Measurements from ENCODE around the gene CTNNA1. TPM values are rescaled to one million over a fixed set of nuclear protein-coding genes. Genes with fewer than 3 reads are reported as not detected.
"Not testable (repeated sequence)": the region's sequence is repeated elsewhere in the genome, so short reads cannot be mapped to it uniquely, and the experiment has no call there.

The CTNNA1 gene
- total RNA-seq, 1 donor from 2014 or later: 397 TPM

DNA sequence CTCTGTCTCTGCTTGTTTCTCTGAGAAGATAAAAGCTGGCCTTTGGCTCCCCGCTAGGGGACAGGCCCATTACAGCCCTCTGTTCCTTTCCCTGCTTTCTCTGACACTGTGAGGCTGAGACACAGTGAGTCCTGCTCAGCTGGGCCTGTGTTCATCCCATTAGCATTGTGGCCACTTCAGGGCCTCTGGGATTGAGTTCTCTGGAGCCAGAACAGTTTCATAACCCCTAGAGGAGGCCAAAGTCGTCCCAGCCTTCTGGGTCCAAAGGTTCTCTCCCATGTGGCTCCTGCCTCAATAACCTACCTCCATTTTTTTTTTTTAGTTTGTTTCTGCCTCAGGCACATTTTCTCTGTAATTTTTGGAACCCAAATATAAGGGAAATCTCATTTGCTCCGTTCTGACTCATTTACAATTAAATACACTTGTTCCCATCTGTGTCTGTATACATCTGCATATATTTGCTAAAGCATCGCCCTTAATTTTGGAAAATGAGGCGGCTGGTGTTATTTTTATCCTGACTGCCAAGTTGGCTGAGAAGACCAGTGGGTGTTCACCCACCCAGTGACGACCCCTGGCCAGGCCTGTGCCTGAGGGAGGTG lies 27.3 kb upstream of the CTNNA1 start:
- TF ChIP-seq CTCF (IDR thresholded peaks at IDR 0.05; ENCODE audit: insufficient read depth, low read length, poor library complexity, severe bottlenecking): no peak
- Histone ChIP-seq H3K4me3 (ENCODE audit: low read depth, low read length) (no peak overlapping the region), H3K27me3 (ENCODE audit: control insufficient read depth, insufficient read depth, low read length) (no peaks in the 10 kb centered on the region), H3K36me3 (ENCODE audit: control insufficient read depth, insufficient read depth, low read length) (no peaks in the 10 kb centered on the region)
- DNase-seq (ENCODE audit: low read depth): no peak

DNA sequence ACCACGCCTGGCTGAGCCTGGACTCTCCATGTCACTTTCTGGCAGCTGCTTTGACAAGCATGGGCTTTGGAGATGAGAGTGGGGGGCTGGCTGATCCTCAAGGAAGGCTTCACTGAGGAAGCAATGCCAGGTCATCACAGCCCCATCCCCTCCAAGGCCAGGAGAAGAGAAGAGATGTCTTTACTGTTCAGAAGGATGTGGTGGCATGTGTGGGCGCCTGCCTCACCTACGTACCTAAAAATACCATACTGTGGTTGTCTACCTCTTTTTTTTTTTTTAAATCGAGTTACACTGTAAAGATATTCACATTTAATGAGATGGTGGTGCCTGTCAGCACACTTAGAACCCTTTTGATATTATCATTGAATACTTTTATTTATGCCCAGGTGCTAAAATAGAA lies 26.4 kb upstream of the CTNNA1 start:
- Histone ChIP-seq H3K36me3 (ENCODE audit: control insufficient read depth, insufficient read depth, low read length) (no peaks in the 10 kb centered on the region), H3K4me3 (ENCODE audit: low read depth, low read length) (no peak overlapping the region), H3K27me3 (ENCODE audit: control insufficient read depth, insufficient read depth, low read length) (no peaks in the 10 kb centered on the region)
- DNase-seq (ENCODE audit: low read depth): no peak
- TF ChIP-seq CTCF (IDR thresholded peaks at IDR 0.05; ENCODE audit: insufficient read depth, low read length, poor library complexity, severe bottlenecking): no peak

DNA sequence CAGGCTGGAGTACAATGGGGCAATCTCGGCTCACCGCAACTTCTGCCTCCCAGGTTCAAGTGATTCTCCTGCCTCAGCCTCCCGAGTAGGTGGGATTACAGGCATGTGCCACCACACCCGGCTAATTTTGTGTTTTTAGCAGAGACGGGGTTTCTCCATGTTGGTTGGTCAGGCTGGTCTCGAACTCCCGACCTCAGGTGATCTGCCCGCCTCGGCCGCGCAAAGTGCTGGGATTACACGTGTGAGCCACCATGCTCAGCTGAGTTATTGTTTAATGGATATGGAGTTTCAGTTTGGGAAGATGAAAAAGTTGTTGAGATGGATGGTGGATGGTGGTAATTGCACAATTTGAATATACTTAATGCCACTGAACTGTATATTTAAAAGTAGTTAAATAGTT lies 22.7 kb upstream of the CTNNA1 start:
- not testable (repeated sequence) for H3K36me3 ChIP-seq (ENCODE audit: control insufficient read depth, insufficient read depth, low read length); H3K27me3 ChIP-seq (ENCODE audit: control insufficient read depth, insufficient read depth, low read length); DNase-seq (ENCODE audit: low read depth); H3K4me3 ChIP-seq (ENCODE audit: low read depth, low read length)

DNA sequence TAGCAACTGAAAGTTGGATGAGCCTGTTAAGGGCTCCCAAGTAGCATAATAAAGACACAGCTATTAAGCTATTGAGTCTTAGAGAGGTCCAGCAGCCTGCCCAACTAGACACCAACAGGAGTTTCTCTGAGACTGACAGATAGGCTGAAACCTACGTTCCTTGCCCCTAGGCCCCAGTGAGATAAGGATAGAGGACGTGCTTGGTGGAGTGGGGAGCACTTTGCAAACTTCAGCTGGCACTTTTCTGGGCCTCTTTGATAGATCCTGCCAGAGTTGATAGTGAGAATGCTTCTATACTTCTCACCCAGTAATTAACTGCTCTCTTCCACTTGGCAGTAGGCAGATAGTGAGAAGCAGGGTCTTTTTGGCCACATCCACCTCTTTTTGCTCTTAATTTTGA lies 20.8 kb upstream of the CTNNA1 start:
- no peak for DNase-seq (ENCODE audit: low read depth)

GRCh38 chr5:138732933-138733332 lies 20.3 kb upstream of the CTNNA1 start:
- H3K27me3 ChIP-seq (ENCODE audit: control insufficient read depth, insufficient read depth, low read length): no peaks in the 10 kb centered on the region
- H3K4me3 ChIP-seq (ENCODE audit: low read depth, low read length): no peak overlapping the region
- no peaks in the 10 kb centered on the region for H3K36me3 ChIP-seq (ENCODE audit: control insufficient read depth, insufficient read depth, low read length)
- TF ChIP-seq CTCF (IDR thresholded peaks at IDR 0.05; ENCODE audit: insufficient read depth, low read length, poor library complexity, severe bottlenecking): no peak
- DNase-seq (ENCODE audit: low read depth): no peak

More for the DNA sequence above, 20.8 kb upstream of the CTNNA1 start:
- no peaks in the 10 kb centered on the region for H3K27me3 ChIP-seq (ENCODE audit: control insufficient read depth, insufficient read depth, low read length)
- no peak for TF ChIP-seq CTCF (IDR thresholded peaks at IDR 0.05; ENCODE audit: insufficient read depth, low read length, poor library complexity, severe bottlenecking)
- no peaks in the 10 kb centered on the region for H3K36me3 ChIP-seq (ENCODE audit: control insufficient read depth, insufficient read depth, low read length)
- H3K4me3 ChIP-seq (ENCODE audit: low read depth, low read length): no peak overlapping the region

- TF ChIP-seq CTCF (IDR thresholded peaks at IDR 0.05; ENCODE audit: insufficient read depth, low read length, poor library complexity, severe bottlenecking): no peak
- H3K36me3 ChIP-seq (ENCODE audit: control insufficient read depth, insufficient read depth, low read length): no peaks in the 10 kb centered on the region
- no peak for DNase-seq (ENCODE audit: low read depth)
- no peak overlapping the region for H3K4me3 ChIP-seq (ENCODE audit: low read depth, low read length)
- no peaks in the 10 kb centered on the region for H3K27me3 ChIP-seq (ENCODE audit: control insufficient read depth, insufficient read depth, low read length)
These were observed 19.7 kb upstream of the CTNNA1 start for GRCh38 chr5:138733509-138733908.

Measured in kidney epithelial cell (primary cell).